GM19463 (cell line): ENCODE data around the gene SLC25A17.
"Not testable (repeated sequence)": the region's sequence is repeated elsewhere in the genome, so short reads cannot be mapped to it uniquely, and the experiment has no call there.

Source experiments
- ATAC-seq: cut with Tn5 transposase; IDR thresholded peaks from one replicate; pipeline ENCODE4 v1.9.1; 2021; ENCODE audit warnings: mild to moderate bottlenecking, moderate library complexity; ENCODE audit not compliant: unreplicated experiment

SLC25A17 gene

GRCh38 chr22:40819599-40820140 lies 524 bp upstream of the SLC25A17 start:
- no peak for ATAC-seq

GRCh38 chr22:40818192-40818746 lies 877 bp downstream of the SLC25A17 start:
- no peak for ATAC-seq

GRCh38 chr22:40817737-40818136 lies 1.4 kb downstream of the SLC25A17 start:
- ATAC-seq, result no peak

- ATAC-seq, result no peak
These were observed 5.2 kb downstream of the SLC25A17 start for GRCh38 chr22:40813912-40814315.

GRCh38 chr22:40808018-40808841 lies 10.9 kb downstream of the SLC25A17 start:
- ATAC-seq, result no peak

GRCh38 chr22:40806711-40807110 lies 12.4 kb downstream of the SLC25A17 start:
- no peak for ATAC-seq

GRCh38 chr22:40805699-40806203 lies 13.4 kb downstream of the SLC25A17 start:
- no peak for ATAC-seq

- ATAC-seq, result no peak
These were observed 13.9 kb downstream of the SLC25A17 start for GRCh38 chr22:40805239-40805638.

GRCh38 chr22:40803321-40803720 lies 15.8 kb downstream of the SLC25A17 start:
- ATAC-seq, result no peak

- ATAC-seq, result no peak
These were observed 20.1 kb downstream of the SLC25A17 start for GRCh38 chr22:40799008-40799407.

- ATAC-seq, result no peak
These were observed 21.7 kb downstream of the SLC25A17 start for GRCh38 chr22:40797427-40797826.

- ATAC-seq, result no peak
These were observed 26.7 kb downstream of the SLC25A17 start for GRCh38 chr22:40792451-40792850.

GRCh38 chr22:40791241-40791640 lies 27.9 kb downstream of the SLC25A17 start:
- no peak for ATAC-seq

GRCh38 chr22:40789131-40789530 lies 30.0 kb downstream of the SLC25A17 start:
- ATAC-seq, result no peak

GRCh38 chr22:40782521-40782920 lies 36.6 kb downstream of the SLC25A17 start:
- no peak for ATAC-seq

- not testable (repeated sequence) for ATAC-seq
These were observed 37.4 kb downstream of the SLC25A17 start for GRCh38 chr22:40781749-40782148.

- ATAC-seq, result no peak
These were observed 49.4 kb downstream of the SLC25A17 start for GRCh38 chr22:40769761-40770160.

- no peak for ATAC-seq
These were observed 50.9 kb downstream of the SLC25A17 start for GRCh38 chr22:40768206-40768605.

GRCh38 chr22:40766956-40767355 lies 52.2 kb downstream of the SLC25A17 start:
- no peak for ATAC-seq

GRCh38 chr22:40764763-40765441 lies 54.2 kb downstream of the SLC25A17 start:
- ATAC-seq, result no peak

GRCh38 chr22:40759294-40759840 lies 59.8 kb downstream of the SLC25A17 start:
- ATAC-seq, result no peak
